MM.1S (cell line): Measurements from ENCODE around the gene IRAG1.

Experiments
- EZH2 ChIP-seq: fragments of 300-600 bp; sonication (generic); optimal IDR thresholded peaks from 2 replicates; pipeline ENCODE3; 2017; ENCODE audit warnings: low read depth, mild to moderate bottlenecking, antibody characterized with exemption, low read length, mixed read lengths
- EZH2phosphoT487 ChIP-seq: fragments of 300-600 bp; sonication (generic); IDR thresholded peaks from 2 replicates; pipeline ENCODE4 v1.6.1; 2018; ENCODE audit warnings: antibody characterized with exemption, low read length
- TF ChIP-seq, protein P1 (sequence below): fragments of 300-600 bp; sonication (generic); IDR thresholded peaks from 2 replicates; pipeline ENCODE4 v1.5.1; 2016; ENCODE audit warnings: antibody characterized with exemption, low read length, mixed read lengths

- TF ChIP-seq, protein P1, sequence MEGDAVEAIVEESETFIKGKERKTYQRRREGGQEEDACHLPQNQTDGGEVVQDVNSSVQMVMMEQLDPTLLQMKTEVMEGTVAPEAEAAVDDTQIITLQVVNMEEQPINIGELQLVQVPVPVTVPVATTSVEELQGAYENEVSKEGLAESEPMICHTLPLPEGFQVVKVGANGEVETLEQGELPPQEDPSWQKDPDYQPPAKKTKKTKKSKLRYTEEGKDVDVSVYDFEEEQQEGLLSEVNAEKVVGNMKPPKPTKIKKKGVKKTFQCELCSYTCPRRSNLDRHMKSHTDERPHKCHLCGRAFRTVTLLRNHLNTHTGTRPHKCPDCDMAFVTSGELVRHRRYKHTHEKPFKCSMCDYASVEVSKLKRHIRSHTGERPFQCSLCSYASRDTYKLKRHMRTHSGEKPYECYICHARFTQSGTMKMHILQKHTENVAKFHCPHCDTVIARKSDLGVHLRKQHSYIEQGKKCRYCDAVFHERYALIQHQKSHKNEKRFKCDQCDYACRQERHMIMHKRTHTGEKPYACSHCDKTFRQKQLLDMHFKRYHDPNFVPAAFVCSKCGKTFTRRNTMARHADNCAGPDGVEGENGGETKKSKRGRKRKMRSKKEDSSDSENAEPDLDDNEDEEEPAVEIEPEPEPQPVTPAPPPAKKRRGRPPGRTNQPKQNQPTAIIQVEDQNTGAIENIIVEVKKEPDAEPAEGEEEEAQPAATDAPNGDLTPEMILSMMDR, result no peak
- TF ChIP-seq EZH2phosphoT487, result no peak
- TF ChIP-seq EZH2, result no peak
Observed at GRCh38 chr11:10728789-10729472, 35.4 kb upstream of the IRAG1 start.
